Measurements from ENCODE around the gene AACS.
"Not testable (repeated sequence)": the region's sequence is repeated elsewhere in the genome, so short reads cannot be mapped to it uniquely, and the experiment has no call there.

Gene AACS

GRCh38 chr12:125071456-125071855 is 6.2 kb downstream of the AACS start:
- peaks cover 3% of the 10 kb centered on the region for H3K36me3 Mint-ChIP-seq
- H3K4me3 Mint-ChIP-seq = no peak overlapping the region
- H3K27me3 Mint-ChIP-seq = no peaks in the 10 kb centered on the region
- H3K4me1 Mint-ChIP-seq = peaks cover 9% of the 10 kb centered on the region
- no peaks in the 10 kb centered on the region for H3K9me3 Mint-ChIP-seq
- no peak overlapping the region for H3K27ac Mint-ChIP-seq

GRCh38 chr12:125072496-125072895 is 7.3 kb downstream of the AACS start:
- no peak overlapping the region for H3K4me3 Mint-ChIP-seq
- H3K9me3 Mint-ChIP-seq = no peaks in the 10 kb centered on the region
- peaks cover 4% of the 10 kb centered on the region for H3K36me3 Mint-ChIP-seq
- H3K4me1 Mint-ChIP-seq = no peaks in the 10 kb centered on the region
- no peak overlapping the region for H3K27ac Mint-ChIP-seq
- no peaks in the 10 kb centered on the region for H3K27me3 Mint-ChIP-seq

- not testable (repeated sequence) for H3K4me1 Mint-ChIP-seq, H3K9me3 Mint-ChIP-seq, H3K27me3 Mint-ChIP-seq, H3K27ac Mint-ChIP-seq, H3K36me3 Mint-ChIP-seq, H3K4me3 Mint-ChIP-seq
Measured at GRCh38 chr12:125074294-125074693, 9.1 kb downstream of the AACS start.

- H3K4me3 Mint-ChIP-seq = no peak overlapping the region
- no peaks in the 10 kb centered on the region for H3K27me3 Mint-ChIP-seq
- H3K36me3 Mint-ChIP-seq = peaks cover 7% of the 10 kb centered on the region
- H3K27ac Mint-ChIP-seq = no peak overlapping the region
- H3K4me1 Mint-ChIP-seq = no peaks in the 10 kb centered on the region
- H3K9me3 Mint-ChIP-seq = no peaks in the 10 kb centered on the region
Measured at GRCh38 chr12:125076103-125076502, 10.9 kb downstream of the AACS start.

GRCh38 chr12:125079084-125079483 is 13.8 kb downstream of the AACS start:
- Mint-ChIP-seq H3K4me1 (no peaks in the 10 kb centered on the region), H3K9me3 (no peaks in the 10 kb centered on the region), H3K27ac (no peak overlapping the region), H3K27me3 (no peaks in the 10 kb centered on the region), H3K4me3 (no peak overlapping the region), H3K36me3 (peaks cover 11% of the 10 kb centered on the region)

- Mint-ChIP-seq H3K27me3 (no peaks in the 10 kb centered on the region), H3K27ac (no peak overlapping the region), H3K36me3 (peaks cover 12% of the 10 kb centered on the region), H3K9me3 (no peaks in the 10 kb centered on the region), H3K4me1 (no peaks in the 10 kb centered on the region), H3K4me3 (no peak overlapping the region)
Measured at GRCh38 chr12:125079648-125080645, 14.7 kb downstream of the AACS start.

GRCh38 chr12:125081427-125081826 is 16.2 kb downstream of the AACS start:
- H3K27me3 Mint-ChIP-seq = no peaks in the 10 kb centered on the region
- H3K9me3 Mint-ChIP-seq = no peaks in the 10 kb centered on the region
- H3K36me3 Mint-ChIP-seq = peaks cover 11% of the 10 kb centered on the region
- no peak overlapping the region for H3K27ac Mint-ChIP-seq
- H3K4me1 Mint-ChIP-seq = no peaks in the 10 kb centered on the region
- H3K4me3 Mint-ChIP-seq = no peak overlapping the region

- H3K36me3 Mint-ChIP-seq = peaks cover 12% of the 10 kb centered on the region
- no peaks in the 10 kb centered on the region for H3K9me3 Mint-ChIP-seq
Measured at GRCh38 chr12:125083072-125083471, 17.8 kb downstream of the AACS start.

GRCh38 chr12:125088199-125088598 is 23.0 kb downstream of the AACS start:
- not testable (repeated sequence) for H3K9me3 Mint-ChIP-seq, H3K4me1 Mint-ChIP-seq, H3K36me3 Mint-ChIP-seq, H3K27ac Mint-ChIP-seq, H3K27me3 Mint-ChIP-seq, H3K4me3 Mint-ChIP-seq

More at GRCh38 chr12:125083072-125083471, 17.8 kb downstream of the AACS start:
- H3K4me1 Mint-ChIP-seq = no peaks in the 10 kb centered on the region
- no peak overlapping the region for H3K27ac Mint-ChIP-seq
- H3K27me3 Mint-ChIP-seq = no peaks in the 10 kb centered on the region
- no peak overlapping the region for H3K4me3 Mint-ChIP-seq

GRCh38 chr12:125089083-125089482 is 23.8 kb downstream of the AACS start:
- H3K4me1 Mint-ChIP-seq = no peaks in the 10 kb centered on the region
- H3K4me3 Mint-ChIP-seq = no peak overlapping the region
- H3K9me3 Mint-ChIP-seq = no peaks in the 10 kb centered on the region
- H3K27me3 Mint-ChIP-seq = no peaks in the 10 kb centered on the region
- no peak overlapping the region for H3K27ac Mint-ChIP-seq
- H3K36me3 Mint-ChIP-seq = peaks cover 10% of the 10 kb centered on the region

- Mint-ChIP-seq H3K4me3 (no peak overlapping the region), H3K27me3 (no peaks in the 10 kb centered on the region), H3K9me3 (no peaks in the 10 kb centered on the region), H3K36me3 (peaks cover 10% of the 10 kb centered on the region), H3K4me1 (no peaks in the 10 kb centered on the region), H3K27ac (no peak overlapping the region)
Measured at GRCh38 chr12:125089626-125090025, 24.4 kb downstream of the AACS start.

- Mint-ChIP-seq H3K27me3 (no peaks in the 10 kb centered on the region), H3K4me1 (no peaks in the 10 kb centered on the region), H3K4me3 (no peak overlapping the region), H3K9me3 (no peaks in the 10 kb centered on the region), H3K36me3 (peaks cover 9% of the 10 kb centered on the region), H3K27ac (no peak overlapping the region)
Measured at GRCh38 chr12:125090437-125090836, 25.2 kb downstream of the AACS start.

- H3K27me3 Mint-ChIP-seq = no peaks in the 10 kb centered on the region
- H3K4me3 Mint-ChIP-seq = no peak overlapping the region
- no peak overlapping the region for H3K27ac Mint-ChIP-seq
- H3K9me3 Mint-ChIP-seq = no peaks in the 10 kb centered on the region
- H3K36me3 Mint-ChIP-seq = peaks cover 14% of the 10 kb centered on the region
- no peaks in the 10 kb centered on the region for H3K4me1 Mint-ChIP-seq
Measured at GRCh38 chr12:125091401-125091800, 26.2 kb downstream of the AACS start.

- no peaks in the 10 kb centered on the region for H3K4me1 Mint-ChIP-seq
- H3K27me3 Mint-ChIP-seq = no peaks in the 10 kb centered on the region
- peaks cover 12% of the 10 kb centered on the region for H3K36me3 Mint-ChIP-seq
- H3K9me3 Mint-ChIP-seq = no peaks in the 10 kb centered on the region
- no peak overlapping the region for H3K27ac Mint-ChIP-seq
- H3K4me3 Mint-ChIP-seq = no peak overlapping the region
Measured at GRCh38 chr12:125092108-125092871, 27.1 kb downstream of the AACS start.

GRCh38 chr12:125092872-125093680 is 27.8 kb downstream of the AACS start:
- Mint-ChIP-seq H3K36me3 (peaks cover 12% of the 10 kb centered on the region), H3K9me3 (no peaks in the 10 kb centered on the region), H3K4me3 (no peak overlapping the region), H3K27ac (no peak overlapping the region), H3K4me1 (peaks cover 5% of the 10 kb centered on the region), H3K27me3 (no peaks in the 10 kb centered on the region)
